BLaER1 treated with 17β-estradiol and CSF1 and Interleukin-3, amounts not matched to agents 10 nM and 100 nM (cell line): ENCODE measurements around the gene KRTAP4-12.
"Not testable (repeated sequence)": the region's sequence is repeated elsewhere in the genome, so short reads cannot be mapped to it uniquely, and the experiment has no call there.

Experiments used
- H3K27ac ChIP-seq, 11 experiments: shearing (Covaris generic); formaldehyde crosslinking; 2 replicates each; pipeline ENCODE4 v1.8.1; 2022
- H3K27me3 ChIP-seq, 11 experiments: shearing (Covaris generic); formaldehyde crosslinking; 2 replicates each; pipeline ENCODE4 v1.8.1; 2022
- H3K36me3 ChIP-seq, 11 experiments: shearing (Covaris generic); formaldehyde crosslinking; 2 replicates each; pipeline ENCODE4 v1.8.1; 2022
- H3K4me1 ChIP-seq, 10 experiments: shearing (Covaris generic); formaldehyde crosslinking; 2 replicates each; pipeline ENCODE4 v1.8.1; 2022
- H3K4me2 ChIP-seq, 11 experiments: shearing (Covaris generic); formaldehyde crosslinking; 2 replicates each; pipeline ENCODE4 v1.8.1; 2022
- H3K4me3 ChIP-seq, 10 experiments: shearing (Covaris generic); formaldehyde crosslinking; 2 replicates each; pipeline ENCODE4 v1.8.1; 2022
- H3K9ac ChIP-seq, 11 experiments: shearing (Covaris generic); formaldehyde crosslinking; 2 replicates each; pipeline ENCODE4 v1.8.1; 2022
- H3K9me3 ChIP-seq, 11 experiments: shearing (Covaris generic); formaldehyde crosslinking; replicated peaks in 1 of 11; 2 replicates each; pipeline ENCODE4 v1.8.1; 2022
- H4K20me1 ChIP-seq, 11 experiments: shearing (Covaris generic); formaldehyde crosslinking; 2 replicates each; pipeline ENCODE4 v1.8.1; 2022
- Cebpa-rat ChIP-seq, 11 experiments: shearing (Covaris generic); IDR thresholded peaks; 2 replicates each; pipeline ENCODE4 v1.8.1; 2022

The KRTAP4-12 gene

GRCh38 chr17:41133880-41134735 is 10.1 kb upstream of the KRTAP4-12 start:
- TF ChIP-seq Cebpa-rat (IDR thresholded peaks at IDR 0.05): no peak
- Histone ChIP-seq H3K4me3 (no peak overlapping the region), H3K27me3 (no peaks in the 10 kb centered on the region), H3K4me1 (peaks cover 9 to 33% (median 13%) of the 10 kb centered on the region in 10 experiments; a peak in 19 of 20 replicates), H4K20me1 (no peaks in the 10 kb centered on the region), H3K9ac (no peak overlapping the region), H3K36me3 (no peaks in the 10 kb centered on the region), H3K9me3 (peaks cover 9 to 27% (median 18%) of the 10 kb centered on the region in 11 experiments; a peak in 16 of 22 replicates), H3K4me2 (peak overlapping the region; percentile 17 to 55 (median 36); a peak in 15 of 22 replicates), H3K27ac (peak overlapping the region in 2 of 11 experiments; percentile 23 to 33; a peak in 3 of 22 replicates)

GRCh38 chr17:41131979-41132378 is 8.0 kb upstream of the KRTAP4-12 start:
- Histone ChIP-seq H3K9me3 (peaks cover 0 to 9% (median 3%) of the 10 kb centered on the region in 11 experiments; a peak in 8 of 22 replicates), H3K27me3 (no peaks in the 10 kb centered on the region), H3K9ac (no peak overlapping the region), H3K4me3 (no peak overlapping the region), H3K27ac (no peak overlapping the region), H4K20me1 (no peaks in the 10 kb centered on the region), H3K4me2 (peak overlapping the region in 2 of 11 experiments; percentile 0 to 19; a peak in 2 of 22 replicates), H3K36me3 (no peaks in the 10 kb centered on the region), H3K4me1 (peaks cover 9 to 33% (median 13%) of the 10 kb centered on the region in 10 experiments; a peak in 19 of 20 replicates)
- TF ChIP-seq Cebpa-rat (IDR thresholded peaks at IDR 0.05): no peak

- no peaks in the 10 kb centered on the region for H4K20me1 ChIP-seq
- H3K4me2 ChIP-seq: no peak overlapping the region
- no peak overlapping the region for H3K27ac ChIP-seq
- TF ChIP-seq Cebpa-rat (IDR thresholded peaks at IDR 0.05): no peak
- H3K4me3 ChIP-seq: no peak overlapping the region
- no peak overlapping the region for H3K9ac ChIP-seq
- H3K36me3 ChIP-seq: no peaks in the 10 kb centered on the region
- no peaks in the 10 kb centered on the region for H3K27me3 ChIP-seq
- peaks cover 12 to 36% (median 22%) of the 10 kb centered on the region in 10 experiments; a peak in 18 of 20 replicates for H3K4me1 ChIP-seq
- peaks cover 2 to 36% (median 25%) of the 10 kb centered on the region in 11 experiments for H3K9me3 ChIP-seq
These were observed 3.4 kb upstream of the KRTAP4-12 start for GRCh38 chr17:41127371-41127770.

GRCh38 chr17:41126412-41126811 is 2.4 kb upstream of the KRTAP4-12 start:
- no peak overlapping the region for H3K9ac ChIP-seq
- peaks cover 12 to 27% (median 22%) of the 10 kb centered on the region in 10 experiments; a peak in 18 of 20 replicates for H3K4me1 ChIP-seq
- H3K4me2 ChIP-seq: no peak overlapping the region
- H3K9me3 ChIP-seq: peaks cover 7 to 42% (median 32%) of the 10 kb centered on the region in 11 experiments
- no peaks in the 10 kb centered on the region for H4K20me1 ChIP-seq
- H3K4me3 ChIP-seq: no peak overlapping the region
- H3K36me3 ChIP-seq: no peaks in the 10 kb centered on the region
- H3K27me3 ChIP-seq: no peaks in the 10 kb centered on the region
- no peak overlapping the region for H3K27ac ChIP-seq
- no peak for TF ChIP-seq Cebpa-rat (IDR thresholded peaks at IDR 0.05)

- TF ChIP-seq Cebpa-rat (IDR thresholded peaks at IDR 0.05): no peak
- Histone ChIP-seq H3K9ac (no peak overlapping the region), H3K36me3 (no peaks in the 10 kb centered on the region), H4K20me1 (no peaks in the 10 kb centered on the region), H3K27ac (no peak overlapping the region), H3K4me3 (no peak overlapping the region), H3K4me1 (peaks cover 20 to 38% (median 28%) of the 10 kb centered on the region in 10 experiments), H3K27me3 (no peaks in the 10 kb centered on the region), H3K9me3 (peaks cover 7 to 43% (median 32%) of the 10 kb centered on the region in 11 experiments), H3K4me2 (0 out of 22 replicates have a peak overlapping the region, but pooled peaks of 1 of the 11 experiments have one; percentile 29)
These were observed 1.1 kb upstream of the KRTAP4-12 start for GRCh38 chr17:41125064-41125463.

- not testable (repeated sequence) for H4K20me1 ChIP-seq, H3K27ac ChIP-seq, H3K27me3 ChIP-seq, H3K9ac ChIP-seq, H3K36me3 ChIP-seq
- H3K4me1 ChIP-seq: peaks cover 24 to 48% (median 36%) of the 10 kb centered on the region in 10 experiments
- peaks cover 7 to 47% (median 34%) of the 10 kb centered on the region in 11 experiments for H3K9me3 ChIP-seq
- H3K4me2 ChIP-seq: peak overlapping the region in 10 of 11 experiments; percentile 12 to 60 (median 36); a peak in 16 of 22 replicates
- H3K4me3 ChIP-seq: 0 out of 20 replicates have a peak overlapping the region, but pooled peaks of 1 of the 10 experiments have one; percentile 4
These were observed 541 bp downstream of the KRTAP4-12 start for GRCh38 chr17:41123292-41123990.

- Histone ChIP-seq H3K9ac (no peak overlapping the region), H3K27ac (no peak overlapping the region), H3K9me3 (peaks cover 7 to 54% (median 34%) of the 10 kb centered on the region in 11 experiments), H3K4me2 (no peak overlapping the region), H3K4me1 (peaks cover 28 to 53% (median 36%) of the 10 kb centered on the region in 10 experiments), H3K4me3 (no peak overlapping the region), H3K36me3 (no peaks in the 10 kb centered on the region), H3K27me3 (no peaks in the 10 kb centered on the region), H4K20me1 (no peaks in the 10 kb centered on the region)
- TF ChIP-seq Cebpa-rat (IDR thresholded peaks at IDR 0.05): no peak
These were observed 2.2 kb downstream of the KRTAP4-12 start for GRCh38 chr17:41121742-41122141.

GRCh38 chr17:41119696-41120690 is 4.0 kb downstream of the KRTAP4-12 start:
- Histone ChIP-seq H3K9ac (peak overlapping the region in 9 of 11 experiments; percentile 47 to 68 (median 59); a peak in 15 of 22 replicates), H3K4me1 (peaks cover 23 to 60% (median 34%) of the 10 kb centered on the region in 10 experiments), H3K4me2 (peak overlapping the region; percentile 63 to 89 (median 80)), H3K27ac (peak overlapping the region; percentile 69 to 91 (median 82); a peak in 21 of 22 replicates), H3K4me3 (peak overlapping the region in 5 of 10 experiments; percentile 20 to 43 (median 33); a peak in 5 of 20 replicates), H3K9me3 (peaks cover 7 to 46% (median 32%) of the 10 kb centered on the region in 11 experiments)
- H4K20me1 ChIP-seq, H3K27me3 ChIP-seq, H3K36me3 ChIP-seq: not testable (repeated sequence)
